H9 (cell line): ENCODE measurements around the gene KIZ. TPM values are rescaled to one million over a fixed set of nuclear protein-coding genes. Genes with fewer than 3 reads are reported as not detected.

Experiments
- DNase-seq: peaks from one replicate; pipeline ENCODE4 v3.0.0-alpha.2; 2017
- H2AFZ ChIP-seq: one replicate; pipeline ENCODE4 v1.6.1; 2013; ENCODE audit warnings: mild to moderate bottlenecking, low read length, control low read depth, moderate library complexity
- H2AK5ac ChIP-seq: 2 replicates; pipeline ENCODE4 v1.6.1; 2013; ENCODE audit warnings: low read length, control low read depth, mixed read lengths; ENCODE audit not compliant: insufficient read length
- H2BK120ac ChIP-seq: one replicate; pipeline ENCODE4 v1.6.1; 2013; ENCODE audit warnings: low read depth, mild to moderate bottlenecking, low read length, control low read depth, inconsistent platforms; ENCODE audit not compliant: poor library complexity, severe bottlenecking
- H2BK12ac ChIP-seq: 2 replicates; pipeline ENCODE4 v1.6.1; 2013; ENCODE audit warnings: low read length, control low read depth, mixed read lengths, low read depth; ENCODE audit not compliant: insufficient read length
- H2BK15ac ChIP-seq: 2 replicates; pipeline ENCODE4 v1.6.1; 2013; ENCODE audit warnings: low read depth, low read length, control low read depth
- H2BK20ac ChIP-seq: one replicate; pipeline ENCODE4 v1.6.1; 2013; ENCODE audit warnings: low read depth, mild to moderate bottlenecking, low read length, control low read depth, inconsistent platforms; ENCODE audit not compliant: poor library complexity, severe bottlenecking
- H2BK5ac ChIP-seq: 2 replicates; pipeline ENCODE4 v1.6.1; 2013; ENCODE audit warnings: low read length, control low read depth, mixed read lengths; ENCODE audit not compliant: insufficient read length
- H3K14ac ChIP-seq: 2 replicates; pipeline ENCODE4 v1.6.1; 2013; ENCODE audit warnings: low read length, control low read depth; ENCODE audit not compliant: insufficient read depth
- H3K18ac ChIP-seq: 2 replicates; pipeline ENCODE4 v1.6.1; 2013; ENCODE audit warnings: low read depth, mild to moderate bottlenecking, mixed read lengths, low read length, control low read depth; ENCODE audit not compliant: insufficient read length
- H3K23ac ChIP-seq: 2 replicates; pipeline ENCODE4 v1.6.1; 2013; ENCODE audit warnings: low read length, control low read depth, mixed read lengths, low read depth; ENCODE audit not compliant: insufficient read length
- H3K23me2 ChIP-seq: 2 replicates; pipeline ENCODE4 v1.6.1; 2013; ENCODE audit warnings: low read depth, mild to moderate bottlenecking, mixed read lengths, low read length, control low read depth; ENCODE audit not compliant: insufficient read length, poor library complexity, severe bottlenecking
- H3K27ac ChIP-seq: 2 replicates; pipeline ENCODE4 v1.5.1; 2013; ENCODE audit warnings: low read length, control low read depth, mixed read lengths, low read depth; ENCODE audit not compliant: insufficient read length
- H3K27me3 ChIP-seq: 2 replicates; pipeline ENCODE4 v1.6.1; 2013; ENCODE audit warnings: low read length, control low read depth, inconsistent platforms; ENCODE audit not compliant: insufficient read depth
- H3K4ac ChIP-seq: 2 replicates; pipeline ENCODE4 v1.6.1; 2013; ENCODE audit warnings: low read depth, mild to moderate bottlenecking, control low read depth, inconsistent platforms, low read length, moderate library complexity
- H3K4me1 ChIP-seq: 2 replicates; pipeline ENCODE4 v1.6.1; 2013; ENCODE audit warnings: low read length, control low read depth, inconsistent platforms; ENCODE audit not compliant: insufficient read depth
- H3K4me2 ChIP-seq: 2 replicates; pipeline ENCODE4 v1.6.1; 2013; ENCODE audit warnings: low read length, control low read depth, mixed read lengths; ENCODE audit not compliant: insufficient read length, insufficient read depth
- H3K56ac ChIP-seq: 2 replicates; pipeline ENCODE4 v1.6.1; 2013; ENCODE audit warnings: low read depth, mild to moderate bottlenecking, mixed read lengths, low read length, control low read depth; ENCODE audit not compliant: insufficient read length
- H3K79me1 ChIP-seq: 2 replicates; pipeline ENCODE4 v1.6.1; 2013; ENCODE audit warnings: low read depth, mild to moderate bottlenecking, moderate library complexity, low read length, control low read depth, inconsistent platforms; ENCODE audit not compliant: insufficient read depth, poor library complexity, severe bottlenecking
- H3K79me2 ChIP-seq: 2 replicates; pipeline ENCODE4 v1.6.1; 2013; ENCODE audit warnings: low read length, control low read depth, inconsistent platforms; ENCODE audit not compliant: insufficient read depth
- H3K9ac ChIP-seq: 2 replicates; pipeline ENCODE4 v1.6.1; 2013; ENCODE audit warnings: low read length, control low read depth, mixed read lengths; ENCODE audit not compliant: insufficient read length; ENCODE audit errors: extremely low read depth
- H3K9me3 ChIP-seq: one replicate; pipeline ENCODE4 v1.6.1; 2013; ENCODE audit warnings: low read depth, low read length, inconsistent platforms; ENCODE audit not compliant: control insufficient read depth
- H3T11ph ChIP-seq: one replicate; pipeline ENCODE4 v1.6.1; 2013; ENCODE audit warnings: mild to moderate bottlenecking, low read length, control low read depth, inconsistent platforms
- H4K20me1 ChIP-seq: one replicate; pipeline ENCODE4 v1.6.1; 2013; ENCODE audit not compliant: control insufficient read depth, insufficient read length, insufficient read depth
- H4K5ac ChIP-seq: 2 replicates; pipeline ENCODE4 v1.6.1; 2013; ENCODE audit warnings: low read depth, mild to moderate bottlenecking, mixed read lengths, low read length, control low read depth; ENCODE audit not compliant: insufficient read length
- H4K8ac ChIP-seq: replicated peaks from 2 replicates; pipeline ENCODE4 v1.6.1; 2013; ENCODE audit warnings: low read length, control low read depth, mixed read lengths, low read depth; ENCODE audit not compliant: insufficient read length
- H4K91ac ChIP-seq: 2 replicates; pipeline ENCODE4 v1.6.1; 2013; ENCODE audit warnings: low read depth, mild to moderate bottlenecking, moderate library complexity, mixed read lengths, low read length, control low read depth; ENCODE audit not compliant: insufficient read length
- H3K27ac Mint-ChIP-seq, 3 experiments: 2 replicates in 2 of 3; 3 replicates in 1 of 3; pipeline ENCODE4 v1.8.0; 2020 to 2021; ENCODE audit warnings: mixed read lengths in 3 of 3, mild to moderate bottlenecking in 1 of 3, moderate library complexity in 1 of 3
- H3K27me3 Mint-ChIP-seq: 2 replicates; pipeline ENCODE4 v1.8.0; 2021; ENCODE audit warnings: low read depth, mild to moderate bottlenecking, moderate library complexity, mixed read lengths
- H3K36me3 Mint-ChIP-seq, 3 experiments: 2 replicates in 2 of 3; 3 replicates in 1 of 3; pipeline ENCODE4 v1.8.0; 2020 to 2021; ENCODE audit warnings: low read depth in 3 of 3, mixed read lengths in 3 of 3; ENCODE audit not compliant: insufficient read depth in 1 of 3
- H3K4me1 Mint-ChIP-seq, 2 experiments: 2 replicates each; pipeline ENCODE4 v1.8.0; 2020; ENCODE audit warnings: mixed read lengths in 2 of 2
- H3K4me3 Mint-ChIP-seq, 2 experiments: 2 replicates in 1 of 2; 3 replicates in 1 of 2; pipeline ENCODE4 v1.8.0; 2020 to 2021; ENCODE audit warnings: mild to moderate bottlenecking in 2 of 2, mixed read lengths in 2 of 2, moderate library complexity in 1 of 2
- H3K9me3 Mint-ChIP-seq, 2 experiments: 2 replicates in 1 of 2; 3 replicates in 1 of 2; pipeline ENCODE4 v1.8.0; 2020; ENCODE audit warnings: mild to moderate bottlenecking in 2 of 2, mixed read lengths in 2 of 2, moderate library complexity in 1 of 2
- CTCF ChIP-seq: fragments of 200-600 bp; sonication (generic); conservative IDR thresholded peaks from 3 replicates; pipeline ENCODE4 v1.8.0; 2021; ENCODE audit warnings: antibody characterized with exemption, mild to moderate bottlenecking
- WGBS: extraction: QIAGEN DNeasy Blood & Tissue Kit; methylation state at CpG from one replicate; pipeline ENCODE4 v1.1.7; 2013; ENCODE audit warnings: missing lambda C conversion rate, low lambda C conversion rate, mixed read lengths; ENCODE audit not compliant: insufficient read length; ENCODE audit errors: extremely low coverage; 5-methylcytosine and 5-hydroxymethylcytosine counted together
- total RNA-seq: library from RNA; stranded (reverse); gene quantifications from 2 replicates; pipeline ENCODE4 v1.2.1, GENCODE V29; 2021

Gene KIZ
- total RNA-seq, 1 experiment from 2014 or later, result 29.3 TPM

DNA sequence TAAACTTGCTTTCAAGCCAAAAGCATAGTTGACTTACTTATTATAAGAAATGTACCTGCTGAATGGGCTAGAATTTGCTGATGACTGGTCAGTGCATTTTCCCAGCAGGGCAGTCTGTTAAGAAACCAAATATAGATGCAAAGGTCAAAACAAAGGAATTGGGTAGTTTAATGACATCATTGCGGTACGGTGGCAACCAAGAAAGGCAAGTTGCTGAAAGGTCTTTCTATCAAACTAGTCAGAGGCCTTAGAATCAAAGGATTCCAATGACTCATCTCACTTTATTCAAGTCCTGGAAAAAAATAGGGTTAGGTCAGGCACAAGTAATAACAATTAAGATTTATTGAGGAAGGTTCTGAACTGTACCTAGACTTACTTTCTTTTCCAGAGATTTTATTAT lies 76.4 kb downstream of the KIZ start:
- Histone ChIP-seq H2AFZ (no peak overlapping the region), H3K27ac (no peak overlapping the region), H3K27me3 (no peaks in the 10 kb centered on the region), H4K20me1 (no peaks in the 10 kb centered on the region), H4K5ac (no peak overlapping the region), H2BK12ac (no peak overlapping the region), H3K23ac (no peak overlapping the region), H3K9me3 (no peaks in the 10 kb centered on the region), H4K8ac (no peak overlapping the region), H3K79me1 (no peaks in the 10 kb centered on the region), H3K4ac (no peak overlapping the region), H3K56ac (no peak overlapping the region), H2BK20ac (no peak overlapping the region), H3T11ph (no peak overlapping the region), H3K18ac (no peak overlapping the region), H3K4me2 (no peak overlapping the region), H4K91ac (no peak overlapping the region), H3K4me1 (no peaks in the 10 kb centered on the region), H2BK5ac (no peak overlapping the region), H2BK15ac (no peak overlapping the region), H3K23me2 (no peaks in the 10 kb centered on the region), H3K14ac (no peak overlapping the region), H3K79me2 (no peaks in the 10 kb centered on the region), H2BK120ac (no peak overlapping the region), H2AK5ac (no peak overlapping the region), H3K9ac (no peak overlapping the region)
- no peak overlapping the region for H3K27ac Mint-ChIP-seq
- WGBS, result no CpG with 5 or more reads among the region's 2 CpGs
- no peaks in the 10 kb centered on the region for H3K9me3 Mint-ChIP-seq
- H3K4me3 Mint-ChIP-seq, result no peak overlapping the region
- no peak for TF ChIP-seq CTCF
- peaks cover 32 to 37% of the 10 kb centered on the region in 2 experiments for H3K4me1 Mint-ChIP-seq
- no peaks in the 10 kb centered on the region; the same call in 1 of the 2 replicates for H3K27me3 Mint-ChIP-seq
- H3K36me3 Mint-ChIP-seq, result peaks cover 10 to 15% (median 12%) of the 10 kb centered on the region in 3 experiments; a peak in 6 of 7 replicates
- DNase-seq, result no peak
